Occipital lobe (tissue), 3 donors: ENCODE measurements around the gene INTS6. TPM values are rescaled to one million over a fixed set of nuclear protein-coding genes. Genes with fewer than 3 reads are reported as not detected.

ENCODE experiments used
- DNase-seq: peaks from one replicate; lab custom pipeline; 2025; lab: John Stamatoyannopoulos, UW
- small RNA-seq: library from RNA; depleted of rRNA; stranded (forward); fragments of <200 nt; gene quantifications from one replicate; pipeline ENCODE3, GENCODE V24; 2014
- total RNA-seq: library from RNA; depleted of rRNA; stranded (reverse); fragments of >200 nt; gene quantifications from one replicate; pipeline ENCODE4 v1.2.3, GENCODE V29; 2014

Gene INTS6
- total RNA-seq, 1 donor from 2014 or later = 52.9 TPM

- DNase-seq = no peak
Observed at GRCh38 chr13:51323824-51324511, 128.9 kb downstream of the INTS6 start.

- no peak for DNase-seq
Observed at GRCh38 chr13:51322826-51323225, 130.0 kb downstream of the INTS6 start.

GRCh38 chr13:51321836-51322235 is 131.0 kb downstream of the INTS6 start:
- DNase-seq = no peak

GRCh38 chr13:51318876-51319275 is 134.0 kb downstream of the INTS6 start:
- DNase-seq = no peak

GRCh38 chr13:51318015-51318414 is 134.8 kb downstream of the INTS6 start:
- no peak for DNase-seq

GRCh38 chr13:51317262-51317661 is 135.6 kb downstream of the INTS6 start:
- no peak for DNase-seq

GRCh38 chr13:51313619-51314018 is 139.2 kb downstream of the INTS6 start:
- no peak for DNase-seq

GRCh38 chr13:51311957-51312520 is 140.8 kb downstream of the INTS6 start:
- peak; percentile 7 for DNase-seq

Small RNAs within 50 kb of the gene (small RNA-seq; reads per million reads assigned to genes)
- gene MIR5693 (not detected), gene RN7SL320P (not detected), gene SNRPGP11 (not detected)

Other genes starting within 250 kb of the INTS6 start
- gene FAM124A, start 230.6 kb downstream of the INTS6 start, total RNA-seq = 13.7 TPM
- gene SERPINE3, start 113.3 kb downstream of the INTS6 start, total RNA-seq = 0.16 TPM
- 8.4 TPM for gene WDFY2, start 131.4 kb upstream of the INTS6 start, total RNA-seq